HCT116 (cell line): ENCODE measurements around the gene YEATS4. TPM values are rescaled to one million over a fixed set of nuclear protein-coding genes. Genes with fewer than 3 reads are reported as not detected.

ENCODE experiments used
- ATAC-seq: fragments of 200-7000 bp; cut with Tn5 transposase; 2 replicates; pipeline ENCODE4 v1.9.1; 2020; ENCODE audit warnings: mild to moderate bottlenecking, moderate library complexity
- BruUV-seq: library from RNA; stranded (reverse); fragments of 400-500 nt; replicated peaks from 2 replicates; lab custom pipeline; 2021; lab: Mats Ljungman, UMichigan
- CTCF ChIA-PET: fragments of 300-600 bp; sonication (Branson Sonifier 250); formaldehyde crosslinking; loops from one replicate; lab custom pipeline; 2021; ENCODE audit warnings: antibody characterized with exemption; lab: Charles Lee
- POLR2A ChIA-PET: fragments of 300-600, 350-600 bp; sonication (Branson Sonifier 250); formaldehyde crosslinking; loops from one replicate; lab custom pipeline; 2021; ENCODE audit warnings: antibody characterized with exemption; lab: Charles Lee
- RAD21 ChIA-PET, 2 experiments: fragments of 300-600 bp; sonication (Branson Sonifier 250); formaldehyde crosslinking; loops; one replicate each; lab custom pipeline; 2023; ENCODE audit warnings: low total read pairs in 2 of 2; ENCODE audit not compliant: uncharacterized antibody in 2 of 2, unreplicated experiment in 2 of 2, low non-redundant PET in 1 of 2; lab: Charles Lee
- DNase-seq: peaks from one replicate; pipeline ENCODE4 v3.0.0-alpha.2; 2010; ENCODE audit warnings: low read depth, low spot score
- H2AFZ ChIP-seq: fragments of 200-600 bp; shearing (Covaris generic), sonication (generic); 2 replicates; pipeline ENCODE4 v1.6.1; 2017; ENCODE audit warnings: low read depth, mixed run types, mixed read lengths, antibody characterized with exemption, low read length; ENCODE audit not compliant: poor library complexity, severe bottlenecking
- H3K27ac ChIP-seq: 2 replicates; pipeline ENCODE4 v1.5.1; 2012; ENCODE audit warnings: low read depth, low read length
- H3K27me3 ChIP-seq: fragments of 200-600 bp; sonication (generic); 2 replicates; pipeline ENCODE4 v1.6.1; 2016; ENCODE audit warnings: mixed run types, low read length, mixed read lengths; ENCODE audit not compliant: insufficient read depth
- H3K36me3 ChIP-seq, 2 experiments: fragments of 200-500 bp in 1 of 2; fragments of 200-600 bp in 1 of 2; sonication (Bioruptor generic) in 1 of 2; sonication (generic) in 1 of 2; 2 replicates each; pipeline versions ENCODE4 v1.5.1 to v1.6.1; 2014 to 2016; ENCODE audit warnings: low read length in 2 of 2, inconsistent platforms in 1 of 2, mixed read lengths in 1 of 2, mixed run types in 1 of 2; ENCODE audit not compliant: insufficient read depth in 2 of 2, control insufficient read depth in 1 of 2
- H3K4me1 ChIP-seq, 2 experiments: fragments of 200-600 bp in 1 of 2; sonication (generic) in 1 of 2; 2 replicates each; pipeline versions ENCODE4 v1.5.1 to v1.6.1; 2012 to 2017; ENCODE audit warnings: low read length in 2 of 2, inconsistent platforms in 1 of 2, mild to moderate bottlenecking in 1 of 2, mixed read lengths in 1 of 2, mixed run types in 1 of 2, moderate library complexity in 1 of 2; ENCODE audit not compliant: insufficient read depth in 2 of 2, control insufficient read depth in 1 of 2
- H3K4me2 ChIP-seq: fragments of 200-600 bp; sonication (generic); 2 replicates; pipeline ENCODE4 v1.6.1; 2017; ENCODE audit warnings: mixed run types, low read length, mixed read lengths
- H3K4me3 ChIP-seq, 2 experiments: fragments of 200-600 bp in 1 of 2; sonication (generic) in 1 of 2; replicated peaks in 1 of 2; 2 replicates each; pipeline ENCODE4 v1.5.1; 2011 to 2016; ENCODE audit warnings: low read length in 2 of 2, control low read depth in 1 of 2, low read depth in 1 of 2, mild to moderate bottlenecking in 1 of 2, mixed read lengths in 1 of 2, mixed run types in 1 of 2
- H3K79me2 ChIP-seq: fragments of 200-600 bp; sonication (generic); 2 replicates; pipeline ENCODE4 v1.6.1; 2017; ENCODE audit warnings: mild to moderate bottlenecking, mixed run types, low read length, moderate library complexity, mixed read lengths; ENCODE audit not compliant: insufficient read depth
- H3K9ac ChIP-seq: fragments of 200-600 bp; sonication (generic); 2 replicates; pipeline ENCODE4 v1.6.1; 2016; ENCODE audit warnings: low read length, mixed read lengths
- H3K9me2 ChIP-seq: fragments of 200-600 bp; sonication (generic), shearing (Covaris generic); 2 replicates; pipeline ENCODE4 v1.6.1; 2017; ENCODE audit warnings: mixed run types, mild to moderate bottlenecking, moderate library complexity; ENCODE audit not compliant: insufficient read depth
- H3K9me3 ChIP-seq, 2 experiments: fragments of 200-500 bp in 1 of 2; fragments of 200-600 bp in 1 of 2; sonication (Bioruptor generic) in 1 of 2; sonication (generic) in 1 of 2; 2 replicates each; pipeline ENCODE4 v1.6.1; 2014 to 2017; ENCODE audit warnings: low read length in 2 of 2, mixed read lengths in 2 of 2, inconsistent platforms in 1 of 2, low read depth in 1 of 2, mild to moderate bottlenecking in 1 of 2, mixed run types in 1 of 2, moderate library complexity in 1 of 2; ENCODE audit not compliant: control insufficient read depth in 1 of 2, insufficient read depth in 1 of 2
- H4K20me1 ChIP-seq: fragments of 200-600 bp; sonication (generic), shearing (Covaris generic); 2 replicates; pipeline ENCODE4 v1.6.1; 2017; ENCODE audit warnings: mixed run types, mild to moderate bottlenecking, moderate library complexity; ENCODE audit not compliant: insufficient read depth
- YY1 ChIP-seq: IDR thresholded peaks from 2 replicates; pipeline ENCODE4 v1.6.1; 2011; ENCODE audit warnings: low read length, low read depth, moderate library complexity, mild to moderate bottlenecking; ENCODE audit not compliant: insufficient replicate concordance; ENCODE audit errors: extremely low read depth
- ZFX ChIP-seq: fragments of 450-650 bp; IDR thresholded peaks from 2 replicates; pipeline ENCODE4 v1.6.1; 2017
- intact Hi-C: fragments of 100-400 bp; cut with micrococcal nuclease; formaldehyde crosslinking; loops from 2 replicates; pipeline ENCODE4 v1.10.0; 2022
- total RNA-seq: library from RNA; stranded (reverse); gene quantifications from one replicate; pipeline ENCODE4 v1.2.1, GENCODE V29; 2021; ENCODE audit not compliant: unreplicated experiment
- TF ChIP-seq, protein P1 (sequence below): IDR thresholded peaks from 2 replicates; pipeline ENCODE4 v1.6.1; 2012
- TF ChIP-seq, protein P2 (sequence below): IDR thresholded peaks from 2 replicates; pipeline ENCODE4 v1.6.1; 2012; ENCODE audit warnings: low read depth
- TF ChIP-seq, protein P3 (sequence below): IDR thresholded peaks from 2 replicates; pipeline ENCODE4 v1.6.1; 2011; ENCODE audit warnings: mild to moderate bottlenecking, low read length, moderate library complexity; ENCODE audit not compliant: insufficient replicate concordance; ENCODE audit errors: extremely low read depth
- TF ChIP-seq, protein P4 (sequence below): IDR thresholded peaks from 2 replicates; pipeline ENCODE4 v1.6.1; 2012

Gene YEATS4
- total RNA-seq, 1 experiment from 2014 or later: 32.0 TPM

DNA sequence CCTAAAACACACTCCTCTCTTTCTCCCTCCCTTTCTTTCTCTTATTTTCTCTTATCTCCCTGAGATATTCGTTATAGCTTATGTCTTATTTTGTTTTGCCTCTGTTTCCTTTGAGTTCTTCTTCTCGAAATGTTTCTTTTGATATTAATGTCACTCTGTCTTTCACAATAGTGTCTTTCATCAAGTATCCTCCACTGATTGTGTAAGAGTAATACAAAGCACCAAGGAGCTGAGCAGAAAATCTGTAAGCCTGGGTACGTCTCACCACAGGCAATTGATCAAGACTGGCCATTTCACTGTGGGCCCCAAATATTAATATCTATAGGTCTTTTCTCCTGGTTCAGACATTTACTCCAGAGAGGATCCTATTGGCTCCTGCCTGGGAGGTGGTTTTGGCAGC lies 16.2 kb upstream of the YEATS4 start:
- no peak for DNase-seq
- no peaks in the 10 kb centered on the region for H3K27me3 ChIP-seq
- ATAC-seq: no peak
- ChIA-PET CTCF (no interaction called here), RAD21 (no interaction called here), POLR2A (no interaction called here)
- H3K4me1 ChIP-seq: peaks cover 2 to 4% of the 10 kb centered on the region in 2 experiments; a peak in 1 of 4 replicates
- no TSS peak for BruUV-seq
- no peaks in the 10 kb centered on the region for H3K9me2 ChIP-seq
- no peaks in the 10 kb centered on the region for H3K9me3 ChIP-seq
- no peak overlapping the region for H2AFZ ChIP-seq
- no peak overlapping the region for H3K9ac ChIP-seq
- H3K4me2 ChIP-seq: no peak overlapping the region
- TF ChIP-seq ZFX (no peak), YY1 (no peak)
- TF ChIP-seq, protein P1, sequence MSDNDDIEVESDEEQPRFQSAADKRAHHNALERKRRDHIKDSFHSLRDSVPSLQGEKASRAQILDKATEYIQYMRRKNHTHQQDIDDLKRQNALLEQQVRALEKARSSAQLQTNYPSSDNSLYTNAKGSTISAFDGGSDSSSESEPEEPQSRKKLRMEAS: no peak
- TF ChIP-seq, protein P2, sequence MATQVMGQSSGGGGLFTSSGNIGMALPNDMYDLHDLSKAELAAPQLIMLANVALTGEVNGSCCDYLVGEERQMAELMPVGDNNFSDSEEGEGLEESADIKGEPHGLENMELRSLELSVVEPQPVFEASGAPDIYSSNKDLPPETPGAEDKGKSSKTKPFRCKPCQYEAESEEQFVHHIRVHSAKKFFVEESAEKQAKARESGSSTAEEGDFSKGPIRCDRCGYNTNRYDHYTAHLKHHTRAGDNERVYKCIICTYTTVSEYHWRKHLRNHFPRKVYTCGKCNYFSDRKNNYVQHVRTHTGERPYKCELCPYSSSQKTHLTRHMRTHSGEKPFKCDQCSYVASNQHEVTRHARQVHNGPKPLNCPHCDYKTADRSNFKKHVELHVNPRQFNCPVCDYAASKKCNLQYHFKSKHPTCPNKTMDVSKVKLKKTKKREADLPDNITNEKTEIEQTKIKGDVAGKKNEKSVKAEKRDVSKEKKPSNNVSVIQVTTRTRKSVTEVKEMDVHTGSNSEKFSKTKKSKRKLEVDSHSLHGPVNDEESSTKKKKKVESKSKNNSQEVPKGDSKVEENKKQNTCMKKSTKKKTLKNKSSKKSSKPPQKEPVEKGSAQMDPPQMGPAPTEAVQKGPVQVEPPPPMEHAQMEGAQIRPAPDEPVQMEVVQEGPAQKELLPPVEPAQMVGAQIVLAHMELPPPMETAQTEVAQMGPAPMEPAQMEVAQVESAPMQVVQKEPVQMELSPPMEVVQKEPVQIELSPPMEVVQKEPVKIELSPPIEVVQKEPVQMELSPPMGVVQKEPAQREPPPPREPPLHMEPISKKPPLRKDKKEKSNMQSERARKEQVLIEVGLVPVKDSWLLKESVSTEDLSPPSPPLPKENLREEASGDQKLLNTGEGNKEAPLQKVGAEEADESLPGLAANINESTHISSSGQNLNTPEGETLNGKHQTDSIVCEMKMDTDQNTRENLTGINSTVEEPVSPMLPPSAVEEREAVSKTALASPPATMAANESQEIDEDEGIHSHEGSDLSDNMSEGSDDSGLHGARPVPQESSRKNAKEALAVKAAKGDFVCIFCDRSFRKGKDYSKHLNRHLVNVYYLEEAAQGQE: no peak
- TF ChIP-seq, protein P3, sequence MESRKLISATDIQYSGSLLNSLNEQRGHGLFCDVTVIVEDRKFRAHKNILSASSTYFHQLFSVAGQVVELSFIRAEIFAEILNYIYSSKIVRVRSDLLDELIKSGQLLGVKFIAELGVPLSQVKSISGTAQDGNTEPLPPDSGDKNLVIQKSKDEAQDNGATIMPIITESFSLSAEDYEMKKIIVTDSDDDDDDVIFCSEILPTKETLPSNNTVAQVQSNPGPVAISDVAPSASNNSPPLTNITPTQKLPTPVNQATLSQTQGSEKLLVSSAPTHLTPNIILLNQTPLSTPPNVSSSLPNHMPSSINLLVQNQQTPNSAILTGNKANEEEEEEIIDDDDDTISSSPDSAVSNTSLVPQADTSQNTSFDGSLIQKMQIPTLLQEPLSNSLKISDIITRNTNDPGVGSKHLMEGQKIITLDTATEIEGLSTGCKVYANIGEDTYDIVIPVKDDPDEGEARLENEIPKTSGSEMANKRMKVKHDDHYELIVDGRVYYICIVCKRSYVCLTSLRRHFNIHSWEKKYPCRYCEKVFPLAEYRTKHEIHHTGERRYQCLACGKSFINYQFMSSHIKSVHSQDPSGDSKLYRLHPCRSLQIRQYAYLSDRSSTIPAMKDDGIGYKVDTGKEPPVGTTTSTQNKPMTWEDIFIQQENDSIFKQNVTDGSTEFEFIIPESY: no peak
- TF ChIP-seq, protein P4, sequence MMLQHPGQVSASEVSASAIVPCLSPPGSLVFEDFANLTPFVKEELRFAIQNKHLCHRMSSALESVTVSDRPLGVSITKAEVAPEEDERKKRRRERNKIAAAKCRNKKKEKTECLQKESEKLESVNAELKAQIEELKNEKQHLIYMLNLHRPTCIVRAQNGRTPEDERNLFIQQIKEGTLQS: no peak
- H3K4me3 ChIP-seq: no peak overlapping the region
- H3K27ac ChIP-seq: no peak overlapping the region
- intact Hi-C loops: no loop called here
- no peaks in the 10 kb centered on the region for H3K36me3 ChIP-seq
- H4K20me1 ChIP-seq: no peaks in the 10 kb centered on the region
- no peaks in the 10 kb centered on the region for H3K79me2 ChIP-seq
